CD8-positive, alpha-beta memory T cell (primary cell): ENCODE results near the gene ZNF512B. TPM values are rescaled to one million over a fixed set of nuclear protein-coding genes. Genes with fewer than 3 reads are reported as not detected.
A peak's percentile ranks its signal among the peaks of the same experiment; 100 is the strongest.

Source experiments
- CTCF ChIA-PET: fragments of 350-600 bp; sonication (Branson Sonifier 250); formaldehyde crosslinking; loops from one replicate; lab custom pipeline; 2021; ENCODE audit warnings: antibody characterized with exemption; lab: Charles Lee
- POLR2A ChIA-PET: fragments of 350-600 bp; sonication (Branson Sonifier 250); formaldehyde crosslinking; loops from one replicate; lab custom pipeline; 2021; ENCODE audit warnings: antibody characterized with exemption; lab: Charles Lee
- DNase-seq, 5 donors: peaks; one replicate each; pipeline versions ENCODE4 v3.0.0 to v3.0.0-alpha.2; 2020 to 2022; ENCODE audit warnings: mixed read lengths in 1 of 5
- H3K27ac ChIP-seq: one replicate; pipeline ENCODE4 v1.7.0; 2013; ENCODE audit warnings: low read depth, mild to moderate bottlenecking, low read length, moderate library complexity
- H3K27me3 ChIP-seq: 2 replicates; pipeline ENCODE4 v1.7.0; 2013; ENCODE audit warnings: low read length, mild to moderate bottlenecking; ENCODE audit not compliant: insufficient read depth, poor library complexity, severe bottlenecking
- H3K36me3 ChIP-seq: 2 replicates; pipeline ENCODE4 v1.7.0; 2013; ENCODE audit warnings: mild to moderate bottlenecking, low read length, moderate library complexity; ENCODE audit not compliant: insufficient read depth
- H3K4me1 ChIP-seq: 2 replicates; pipeline ENCODE4 v1.7.0; 2013; ENCODE audit warnings: mild to moderate bottlenecking, low read length, moderate library complexity; ENCODE audit not compliant: insufficient read depth
- H3K4me3 ChIP-seq: 2 replicates; pipeline ENCODE4 v1.7.0; 2013; ENCODE audit warnings: mild to moderate bottlenecking, low read length
- H3K9me3 ChIP-seq: 2 replicates; pipeline ENCODE4 v1.7.0; 2013; ENCODE audit warnings: mild to moderate bottlenecking, low read length
- H3K27ac Mint-ChIP-seq, 8 donors: one replicate each; pipeline ENCODE4 v1.8.0; 2020 to 2021; ENCODE audit warnings: mixed read lengths in 8 of 8, mild to moderate bottlenecking in 6 of 8, inconsistent platforms in 3 of 8, moderate library complexity in 3 of 8
- H3K27me3 Mint-ChIP-seq, 2 donors: one replicate each; pipeline ENCODE4 v1.8.0; 2020 to 2021; ENCODE audit warnings: mixed read lengths in 2 of 2, mild to moderate bottlenecking in 1 of 2, moderate library complexity in 1 of 2
- H3K36me3 Mint-ChIP-seq, 3 donors: one replicate each; pipeline ENCODE4 v1.8.0; 2020 to 2021; ENCODE audit warnings: mixed read lengths in 3 of 3, inconsistent platforms in 1 of 3, mild to moderate bottlenecking in 1 of 3
- H3K4me1 Mint-ChIP-seq, 3 donors: one replicate each; pipeline ENCODE4 v1.8.0; 2020 to 2021; ENCODE audit warnings: mixed read lengths in 3 of 3, inconsistent platforms in 1 of 3, mild to moderate bottlenecking in 1 of 3
- H3K4me3 Mint-ChIP-seq, 7 donors: one replicate each; pipeline ENCODE4 v1.8.0; 2020 to 2021; ENCODE audit warnings: mixed read lengths in 7 of 7, mild to moderate bottlenecking in 6 of 7, moderate library complexity in 4 of 7, inconsistent platforms in 2 of 7
- H3K9me3 Mint-ChIP-seq, 5 donors: one replicate each; pipeline ENCODE4 v1.8.0; 2020 to 2022; ENCODE audit warnings: mixed read lengths in 5 of 5, mild to moderate bottlenecking in 3 of 5, moderate library complexity in 2 of 5, inconsistent platforms in 1 of 5
- polyA plus RNA-seq: library from polyadenylated mRNA; unstranded; fragments of 300-500 nt; fragmentation: Illumina TruSeq; gene quantifications from one replicate; pipeline ENCODE4 v1.2.3, GENCODE V29; 2021
- total RNA-seq, 2 experiments: library from RNA; stranded (reverse); gene quantifications; one replicate each; pipeline ENCODE4 v1.2.3, GENCODE V29; 2021

The ZNF512B gene
- total and polyA plus RNA-seq, 3 experiments from 2014 or later, result 1.0 to 12.1 (median 11.5) TPM

DNA sequence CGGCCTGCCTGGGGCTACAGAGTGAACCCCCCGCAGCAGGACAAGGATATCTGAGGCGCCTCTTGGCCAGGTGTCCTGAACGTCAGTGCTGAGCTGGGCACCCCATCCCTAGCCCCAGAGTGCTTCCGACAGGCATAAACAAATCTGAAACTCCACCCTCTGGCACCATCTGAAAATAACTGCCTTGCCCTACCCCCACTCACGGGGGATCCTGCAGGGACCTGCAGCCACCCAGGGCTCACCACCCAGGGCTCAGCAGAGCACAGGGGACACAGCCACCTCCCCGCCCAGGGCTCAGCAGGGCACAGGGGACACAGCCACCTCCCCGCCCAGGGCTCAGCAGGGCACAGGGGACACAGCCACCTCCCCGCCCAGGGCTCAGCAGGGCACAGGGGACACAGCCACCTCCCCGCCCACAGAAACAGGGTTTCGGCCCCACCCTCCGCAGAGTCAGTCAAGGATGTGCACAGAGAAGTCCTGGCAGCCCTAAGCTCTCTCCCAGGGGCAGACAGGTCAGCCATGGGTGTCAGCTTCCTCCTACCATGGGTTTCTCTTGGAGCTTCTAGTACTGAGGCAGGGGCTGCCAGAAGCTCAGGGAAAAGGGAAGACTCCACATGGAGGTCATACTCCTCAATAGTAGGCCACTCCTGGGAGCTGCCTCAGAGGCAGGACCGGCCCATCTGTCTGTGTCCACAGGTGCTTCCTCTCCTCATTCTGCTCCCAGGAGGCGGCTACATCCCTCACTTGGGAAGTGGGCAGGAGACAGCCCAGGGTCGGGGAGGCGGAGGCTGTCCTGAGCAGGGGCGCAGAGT, 18.1 kb downstream of the ZNF512B start:
- peaks cover 50% of the 10 kb centered on the region for H3K4me1 ChIP-seq
- Mint-ChIP-seq H3K9me3 (no peaks in the 10 kb centered on the region), H3K4me3 (peak overlapping the region in 1 of 7 donors; percentile 56), H3K36me3 (peaks cover 0 to 11% (median 0%) of the 10 kb centered on the region in 3 donors), H3K27me3 (no peaks in the 10 kb centered on the region), H3K4me1 (peaks cover 50 to 70% (median 53%) of the 10 kb centered on the region in 3 donors), H3K27ac (peak overlapping the region in 2 of 8 donors; percentile 52 to 87)
- no peaks in the 10 kb centered on the region for H3K27me3 ChIP-seq
- no peaks in the 10 kb centered on the region for H3K36me3 ChIP-seq
- ChIA-PET POLR2A (no interaction called here), CTCF (interaction anchor here (1.5 kb wide), 1 partner anchor 29 kb away, joined by 5 read pairs; the partner anchor contains the start of gene PRPF6)
- no peak overlapping the region for H3K27ac ChIP-seq
- no peak for DNase-seq
- no peak overlapping the region for H3K4me3 ChIP-seq
- H3K9me3 ChIP-seq, result no peaks in the 10 kb centered on the region

DNA sequence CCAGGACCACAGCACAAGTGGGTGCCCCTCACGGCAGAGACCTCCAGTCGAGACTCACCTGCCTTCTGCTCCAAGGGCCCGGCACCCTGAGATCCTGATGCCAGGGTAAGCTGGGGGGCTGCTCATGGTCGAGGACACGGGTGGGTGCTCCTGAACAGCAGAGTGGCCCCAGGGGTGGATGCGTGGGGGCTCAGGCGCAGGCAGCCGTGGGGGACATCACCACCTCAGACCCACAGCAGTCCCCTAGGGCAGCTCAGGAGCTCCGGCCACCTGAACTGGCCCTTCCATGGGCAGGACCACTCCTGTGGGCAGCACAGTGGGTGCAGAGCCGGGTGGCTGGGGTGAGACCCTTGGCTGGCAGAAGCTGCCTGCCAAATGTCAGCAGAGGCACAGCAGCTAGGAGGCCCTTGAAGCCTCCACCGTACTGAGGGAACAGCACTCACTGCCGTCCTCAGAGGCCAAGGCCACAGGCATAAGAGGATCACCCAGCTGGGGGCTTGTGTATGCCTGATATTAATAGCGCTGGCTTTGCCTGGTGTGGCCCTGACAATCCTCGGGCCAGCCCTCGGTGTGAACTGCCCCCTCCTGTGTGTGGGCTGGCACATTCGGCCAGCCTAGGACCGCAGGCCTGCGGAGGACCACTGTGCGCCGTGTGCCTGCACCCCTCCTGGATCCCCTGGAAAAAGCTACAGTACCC, 18.9 kb downstream of the ZNF512B start:
- DNase-seq, result no peak
- Mint-ChIP-seq H3K4me1 (peaks cover 48 to 67% (median 53%) of the 10 kb centered on the region in 3 donors), H3K4me3 (peak overlapping the region in 2 of 7 donors; percentile 13 to 27), H3K9me3 (no peaks in the 10 kb centered on the region), H3K36me3 (peaks cover 0 to 12% (median 0%) of the 10 kb centered on the region in 3 donors), H3K27me3 (no peaks in the 10 kb centered on the region), H3K27ac (peak overlapping the region in 5 of 8 donors; percentile 39 to 96 (median 55))
- CTCF ChIA-PET, result no interaction called here
- peaks cover 50% of the 10 kb centered on the region for H3K4me1 ChIP-seq
- POLR2A ChIA-PET, result no interaction called here
- no peaks in the 10 kb centered on the region for H3K9me3 ChIP-seq
- H3K27me3 ChIP-seq, result no peaks in the 10 kb centered on the region
- H3K27ac ChIP-seq, result no peak overlapping the region
- H3K36me3 ChIP-seq, result no peaks in the 10 kb centered on the region
- H3K4me3 ChIP-seq, result no peak overlapping the region

DNA sequence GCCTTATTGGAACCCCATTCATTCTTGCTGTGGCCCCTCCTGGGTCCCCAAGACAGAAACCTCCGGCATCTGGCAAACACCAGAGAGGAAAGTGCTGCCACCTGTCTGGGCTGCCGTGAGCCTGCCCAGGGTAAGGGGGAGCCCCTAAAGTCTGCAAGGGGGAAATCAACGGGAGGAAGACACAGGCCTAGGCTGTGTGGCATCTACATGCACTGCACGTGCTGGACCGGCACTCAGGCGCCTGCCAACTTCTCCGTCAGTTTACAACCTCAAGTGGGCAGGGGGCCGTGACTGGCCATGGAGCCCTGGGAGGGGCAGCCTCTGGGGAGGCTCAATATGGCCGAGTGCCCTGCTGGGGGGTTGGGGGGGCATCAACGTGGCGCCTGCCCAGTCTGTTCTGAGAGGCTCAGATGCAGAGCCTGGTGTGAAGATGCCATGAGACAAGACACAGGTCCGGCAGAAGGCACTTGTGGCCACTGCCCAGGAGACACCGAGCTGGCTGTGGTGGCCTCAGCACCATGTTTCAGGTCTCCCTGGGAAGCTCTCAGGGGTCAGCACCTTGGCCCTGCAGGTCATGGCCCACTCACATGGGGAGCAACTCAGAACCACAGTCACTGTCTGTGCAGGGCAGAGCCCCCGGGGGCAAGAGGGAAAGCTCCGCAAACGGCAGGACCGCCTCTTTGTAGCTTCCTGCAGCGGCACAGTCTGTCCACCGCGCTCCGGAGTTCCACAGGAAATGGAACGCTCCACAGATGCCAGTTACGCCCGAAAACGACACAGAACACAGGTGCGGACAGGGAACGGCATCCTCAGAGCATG, 21.9 kb downstream of the ZNF512B start:
- Mint-ChIP-seq H3K9me3 (no peaks in the 10 kb centered on the region), H3K36me3 (peaks cover 0 to 32% (median 0%) of the 10 kb centered on the region in 3 donors), H3K4me3 (peak overlapping the region; percentile 29 to 90 (median 80)), H3K27ac (peak overlapping the region; percentile 74 to 96 (median 91)), H3K27me3 (no peaks in the 10 kb centered on the region), H3K4me1 (peaks cover 36 to 51% (median 38%) of the 10 kb centered on the region in 3 donors)
- Histone ChIP-seq H3K36me3 (peaks cover 1% of the 10 kb centered on the region), H3K4me1 (peaks cover 33% of the 10 kb centered on the region), H3K9me3 (no peaks in the 10 kb centered on the region), H3K4me3 (peak overlapping the region; percentile 61), H3K27me3 (no peaks in the 10 kb centered on the region), H3K27ac (no peak overlapping the region)
- peak in 2 of 5 donors; percentile 56 to 57 for DNase-seq
- CTCF ChIA-PET, result interaction anchor here (0.7 kb wide), 1 partner anchor 11 kb away, joined by 3 read pairs; no protein-coding TSS in a partner anchor
- POLR2A ChIA-PET, result no interaction called here

DNA sequence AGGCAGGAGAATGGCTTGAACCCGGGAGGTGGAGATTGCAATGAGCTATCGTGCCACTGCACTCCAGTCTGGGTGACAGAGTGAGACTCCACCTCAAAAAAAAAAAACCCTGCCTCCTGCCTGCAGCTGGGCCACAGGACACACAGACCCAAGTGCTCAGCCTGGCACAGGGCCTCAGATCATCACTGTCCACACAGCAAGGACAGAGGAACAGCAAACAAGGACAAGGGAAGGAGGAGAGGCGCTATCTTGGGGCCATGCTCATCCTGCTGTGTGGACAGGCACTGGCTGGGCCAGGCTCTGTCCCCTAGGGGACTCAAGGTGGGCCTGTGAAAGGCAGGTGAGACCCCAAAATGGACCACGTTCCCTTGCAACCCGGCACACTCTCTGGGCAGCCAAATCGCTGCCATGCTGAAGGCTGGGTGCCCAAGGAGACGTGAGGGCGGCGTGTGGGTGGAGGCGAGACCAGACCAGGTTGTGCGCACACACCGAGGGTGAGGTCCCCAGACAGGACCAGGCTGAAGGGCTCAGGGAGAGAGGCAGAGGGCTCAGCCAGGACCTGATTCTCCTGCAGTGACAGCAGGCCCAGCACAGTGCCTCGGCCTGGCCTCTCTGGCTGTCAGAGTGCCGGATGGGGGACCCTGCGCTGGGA, 22.6 kb downstream of the ZNF512B start:
- H3K27me3 ChIP-seq, result no peaks in the 10 kb centered on the region
- POLR2A ChIA-PET, result no interaction called here
- Mint-ChIP-seq H3K9me3 (no peaks in the 10 kb centered on the region), H3K4me3 (peak overlapping the region; percentile 24 to 88 (median 56)), H3K27ac (peak overlapping the region in 7 of 8 donors; percentile 33 to 96 (median 85)), H3K4me1 (peaks cover 40 to 51% (median 41%) of the 10 kb centered on the region in 3 donors), H3K36me3 (peaks cover 0 to 32% (median 0%) of the 10 kb centered on the region in 3 donors), H3K27me3 (no peaks in the 10 kb centered on the region)
- H3K4me3 ChIP-seq, result no peak overlapping the region
- H3K9me3 ChIP-seq, result no peaks in the 10 kb centered on the region
- H3K4me1 ChIP-seq, result peaks cover 41% of the 10 kb centered on the region
- DNase-seq, result no peak
- H3K36me3 ChIP-seq, result peaks cover 5% of the 10 kb centered on the region
- CTCF ChIA-PET, result no interaction called here
- H3K27ac ChIP-seq, result no peak overlapping the region

DNA sequence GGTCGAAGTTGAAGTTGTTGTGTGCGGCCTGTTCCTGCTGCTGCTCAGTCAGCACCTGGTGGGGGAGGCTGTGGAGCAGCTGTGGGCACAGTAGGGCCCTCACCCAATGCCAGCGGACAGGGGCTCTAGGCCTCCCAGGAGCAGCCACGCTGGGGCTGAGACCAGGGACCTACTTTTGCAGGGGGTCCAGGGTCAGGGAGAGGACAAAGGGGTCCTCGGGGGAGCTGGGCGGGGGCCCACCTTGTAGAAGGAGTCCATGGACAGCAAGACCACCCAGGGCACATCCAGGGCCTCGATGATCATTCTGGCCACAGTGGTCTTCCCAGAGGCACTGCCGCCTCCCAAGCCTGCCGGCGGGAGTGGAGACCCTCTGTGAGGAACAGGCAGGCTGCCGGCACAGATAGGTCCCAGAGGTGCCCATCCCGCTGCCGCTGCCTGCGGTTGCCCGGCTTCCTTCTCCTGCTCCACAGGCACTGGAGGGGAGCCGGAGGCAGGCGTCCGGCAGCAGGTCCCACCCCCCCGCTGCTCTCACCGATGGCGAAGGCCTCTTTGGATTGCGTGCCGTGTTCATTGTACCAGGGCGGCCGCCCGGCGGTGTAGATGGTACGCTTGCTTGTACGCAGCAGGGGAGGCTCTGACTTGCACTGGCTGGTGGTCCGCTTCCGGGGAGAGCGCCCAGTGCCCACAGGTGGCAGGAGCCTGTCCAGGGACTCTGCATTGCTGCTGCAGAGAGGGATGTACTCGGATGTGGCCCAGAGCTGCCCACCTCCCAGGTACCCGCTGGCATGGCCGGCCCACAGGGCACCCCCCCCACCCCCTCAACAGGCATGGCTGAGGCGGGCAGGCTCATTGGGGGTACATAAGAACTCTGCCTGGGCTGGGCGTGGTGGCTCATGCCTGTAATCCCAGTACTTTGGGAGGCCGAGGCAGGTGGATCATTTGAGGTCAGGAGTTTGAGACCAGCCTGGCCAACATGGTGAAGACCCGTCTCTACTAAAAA, 23.5 kb downstream of the ZNF512B start:
- no peaks in the 10 kb centered on the region for H3K27me3 ChIP-seq
- no peak overlapping the region for H3K27ac ChIP-seq
- Mint-ChIP-seq H3K27me3 (no peaks in the 10 kb centered on the region), H3K4me3 (peak overlapping the region in 2 of 7 donors; percentile 12 to 82), H3K27ac (peak overlapping the region in 2 of 8 donors; percentile 26 to 96), H3K9me3 (no peaks in the 10 kb centered on the region), H3K4me1 (peaks cover 46 to 55% (median 47%) of the 10 kb centered on the region in 3 donors), H3K36me3 (peaks cover 0 to 36% (median 0%) of the 10 kb centered on the region in 3 donors)
- H3K4me3 ChIP-seq, result no peak overlapping the region
- DNase-seq, result no peak
- peaks cover 49% of the 10 kb centered on the region for H3K4me1 ChIP-seq
- H3K36me3 ChIP-seq, result peaks cover 5% of the 10 kb centered on the region
- no peaks in the 10 kb centered on the region for H3K9me3 ChIP-seq
- POLR2A ChIA-PET, result no interaction called here
- CTCF ChIA-PET, result no interaction called here

DNA sequence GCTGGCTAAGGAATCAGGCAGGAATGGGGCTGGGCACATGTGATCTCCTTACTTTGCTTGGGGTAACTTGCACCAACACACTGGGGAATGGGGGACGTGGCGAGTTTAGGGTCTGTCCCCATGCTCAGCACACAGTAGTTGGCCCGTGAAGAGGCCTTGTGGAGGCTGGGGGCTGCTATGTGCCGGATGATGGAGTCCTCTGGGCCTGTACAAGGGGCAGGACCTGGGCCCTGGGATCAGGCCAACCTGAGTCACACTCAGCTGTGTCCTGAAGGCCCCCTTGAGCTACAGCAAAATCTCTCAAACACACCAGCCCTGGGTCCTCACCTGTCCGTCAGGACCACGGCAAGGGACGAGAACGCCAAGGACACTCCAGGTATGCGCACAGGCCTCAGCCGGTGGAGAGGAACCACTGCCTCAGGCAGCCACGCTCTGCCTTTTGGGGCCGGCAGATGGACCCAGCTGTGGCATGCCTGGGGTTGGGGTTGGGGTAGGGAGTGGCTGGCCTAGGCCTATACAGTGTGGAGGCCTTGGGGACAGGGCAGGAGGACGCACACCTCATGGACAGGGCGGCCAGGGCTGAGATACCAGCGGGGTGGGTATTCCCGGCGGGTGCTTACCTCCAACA, 24.6 kb downstream of the ZNF512B start:
- Histone ChIP-seq H3K27ac (no peak overlapping the region), H3K4me1 (peaks cover 56% of the 10 kb centered on the region), H3K4me3 (no peak overlapping the region), H3K9me3 (no peaks in the 10 kb centered on the region), H3K36me3 (peaks cover 14% of the 10 kb centered on the region), H3K27me3 (no peaks in the 10 kb centered on the region)
- H3K27ac Mint-ChIP-seq, result peak overlapping the region in 3 of 8 donors; percentile 38 to 75 (median 54)
- no peaks in the 10 kb centered on the region for H3K9me3 Mint-ChIP-seq
- ChIA-PET CTCF (no interaction called here), POLR2A (no interaction called here)
- H3K27me3 Mint-ChIP-seq, result no peaks in the 10 kb centered on the region
- DNase-seq, result no peak
- H3K36me3 Mint-ChIP-seq, result peaks cover 0 to 46% (median 0%) of the 10 kb centered on the region in 3 donors
- peak overlapping the region in 1 of 7 donors; percentile 65 for H3K4me3 Mint-ChIP-seq
- H3K4me1 Mint-ChIP-seq, result peaks cover 46 to 55% (median 49%) of the 10 kb centered on the region in 3 donors
